H1 (cell line): Measurements from ENCODE around the gene DAAM1. TPM values are rescaled to one million over a fixed set of nuclear protein-coding genes. Genes with fewer than 3 reads are reported as not detected.

Experiments used
- CHD2 ChIP-seq: IDR thresholded peaks from 2 replicates; pipeline ENCODE4 v1.6.1; 2012; ENCODE audit warnings: low read length, improper control_type of control experiment
- FOSL1 ChIP-seq: IDR thresholded peaks from 2 replicates; pipeline ENCODE4 v1.6.1; 2011; ENCODE audit warnings: mild to moderate bottlenecking, low read depth, low read length, moderate library complexity; ENCODE audit not compliant: insufficient read depth
- NRF1 ChIP-seq: IDR thresholded peaks from 2 replicates; pipeline ENCODE4 v1.6.1; 2011; ENCODE audit warnings: mild to moderate bottlenecking, low read depth, low read length, improper control_type of control experiment
- POLR2A ChIP-seq, 2 experiments: IDR thresholded peaks; 1 replicate in 1 of 2; 2 replicates in 1 of 2; pipeline ENCODE4 v1.6.1; 2011; ENCODE audit warnings: low read depth in 2 of 2, low read length in 2 of 2, mild to moderate bottlenecking in 2 of 2; ENCODE audit errors: control extremely low read depth in 1 of 2
- POU5F1 ChIP-seq: IDR thresholded peaks from 2 replicates; pipeline ENCODE4 v1.6.1; 2011; ENCODE audit warnings: low read depth, mild to moderate bottlenecking, low read length, moderate library complexity
- RBBP5 ChIP-seq: IDR thresholded peaks from 2 replicates; pipeline ENCODE4 v1.7.1; 2012; ENCODE audit warnings: low read depth, mild to moderate bottlenecking, inconsistent platforms, low read length, moderate library complexity, borderline replicate concordance
- RFX5 ChIP-seq: IDR thresholded peaks from 2 replicates; pipeline ENCODE4 v1.6.1; 2011; ENCODE audit warnings: low read depth, low read length, improper control_type of control experiment, borderline replicate concordance
- TBP ChIP-seq: IDR thresholded peaks from 2 replicates; pipeline ENCODE4 v1.6.1; 2011; ENCODE audit warnings: low read depth, low read length, improper control_type of control experiment
- polyA plus RNA-seq, 7 experiments: library from polyadenylated mRNA; depleted of rRNA in 3 of 7; stranded (reverse) in 5 of 7; unstranded in 2 of 7; fragments of >200 nt in 5 of 7; fragments of 200-250 nt in 2 of 7; gene quantifications; 1 replicate in 5 of 7; 2 replicates in 1 of 7; 4 replicates in 1 of 7; pipeline versions ENCODE4 v1.2.1 to v1.2.3, GENCODE V29; 2011 to 2013; ENCODE audit warnings: missing spikeins in 2 of 7, mixed read lengths in 2 of 7
- total RNA-seq: library from RNA; stranded (reverse); fragmentation: NEBNext Ultra II Directional; extraction: Animal tissue kit (Norgen Biotek cat#: 25700); gene quantifications from 2 replicates; pipeline ENCODE4 v1.2.1, GENCODE V29; 2021

The DAAM1 gene
- total and polyA plus RNA-seq, 2 of the 8 experiments (the other 6 are each of a cell fraction or from before 2014, with no cell fraction given): 5.0 to 44.9 TPM

DNA sequence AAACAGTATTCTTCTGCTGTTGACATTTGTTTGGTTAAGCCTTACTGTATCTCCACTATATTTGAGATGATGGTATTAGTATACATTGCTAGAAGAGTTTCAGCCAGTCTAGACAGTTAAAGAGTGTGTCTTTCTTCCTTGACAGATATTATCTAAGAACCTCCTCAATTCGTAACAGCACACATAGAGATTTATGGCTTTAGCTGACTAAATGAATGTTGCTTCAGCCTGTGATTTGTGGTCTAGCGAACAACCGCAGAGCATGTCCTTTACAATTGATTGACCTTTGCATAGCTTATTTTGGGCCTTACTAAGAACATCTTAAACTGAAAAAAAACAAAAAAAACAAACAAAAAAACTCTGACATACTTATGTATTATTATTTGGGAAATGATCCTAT, 122.2 kb downstream of the DAAM1 start (continued):
- TF ChIP-seq POU5F1 (no peak), RFX5 (no peak), NRF1 (no peak), RBBP5 (no peak), TBP (no peak), FOSL1 (no peak), CHD2 (no peak), POLR2A (IDR thresholded peaks at IDR 0.05; ENCODE audit: control extremely low read depth in 1 of 2, low read depth in 2 of 2, low read length in 2 of 2) (no peak)
